OCI-M2 (cell line): Measurements from ENCODE around the gene CPS1.

Source experiments
- DNase-seq: peaks from one replicate; lab custom pipeline; 2025; ENCODE audit not compliant: unreplicated experiment; lab: John Stamatoyannopoulos, UW

Gene CPS1

DNA sequence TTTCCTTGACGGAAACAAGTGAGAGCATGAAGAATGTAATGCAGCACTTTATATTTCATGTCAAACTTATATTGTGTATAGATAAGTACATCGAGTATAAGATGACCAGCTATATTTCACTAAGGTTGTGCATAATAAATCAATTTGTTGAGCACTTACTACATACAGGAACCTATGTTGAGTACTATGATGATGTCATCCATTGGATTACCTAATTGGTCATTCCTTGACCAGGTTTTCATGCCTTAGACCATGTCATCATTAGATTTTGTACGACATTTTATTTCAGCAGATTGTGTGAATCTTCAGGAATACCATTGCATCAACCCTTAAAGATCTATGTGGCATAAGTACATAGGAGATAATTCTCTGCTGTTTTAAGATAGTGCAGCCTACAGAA, 119.7 kb downstream of the CPS1 start:
- no peak for DNase-seq

DNA sequence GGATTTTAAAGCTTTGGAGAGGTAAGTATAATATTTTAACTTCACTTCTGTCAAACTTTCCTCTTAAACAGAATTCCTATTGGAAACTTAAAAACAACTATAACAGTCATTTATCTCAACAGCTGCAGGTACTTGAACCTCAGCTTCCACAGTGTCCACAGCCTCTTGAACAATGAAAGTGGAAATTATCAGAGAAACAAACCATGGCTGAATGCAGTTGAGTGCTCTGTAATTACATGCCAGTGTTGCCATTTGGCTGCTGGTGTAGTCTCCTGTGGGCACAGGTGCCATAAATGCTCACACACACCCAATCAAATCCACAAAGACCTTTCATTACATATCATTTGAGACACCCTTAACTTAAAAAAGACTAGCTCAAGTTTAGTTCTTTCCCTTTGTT, 125.1 kb downstream of the CPS1 start:
- DNase-seq, result no peak

DNA sequence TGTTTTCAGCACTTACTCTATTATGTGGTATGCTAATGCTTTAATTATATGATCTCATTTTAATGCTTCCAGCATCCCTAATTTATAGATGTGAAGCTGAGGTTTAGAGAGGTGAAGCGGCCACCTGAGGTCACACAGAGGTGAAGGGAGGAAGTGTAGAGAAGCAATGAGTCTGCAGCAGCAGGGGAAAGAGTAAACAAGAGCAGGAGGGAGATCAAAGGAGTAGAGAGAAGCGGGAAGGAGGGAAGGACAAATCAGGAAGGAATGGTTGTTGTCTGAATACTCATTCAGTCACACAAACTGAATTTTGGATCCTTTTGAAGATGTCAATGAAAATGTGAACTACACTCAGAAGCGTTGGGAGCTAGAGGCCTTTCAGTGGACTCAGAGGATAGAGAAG, 130.0 kb downstream of the CPS1 start:
- no peak for DNase-seq

DNA sequence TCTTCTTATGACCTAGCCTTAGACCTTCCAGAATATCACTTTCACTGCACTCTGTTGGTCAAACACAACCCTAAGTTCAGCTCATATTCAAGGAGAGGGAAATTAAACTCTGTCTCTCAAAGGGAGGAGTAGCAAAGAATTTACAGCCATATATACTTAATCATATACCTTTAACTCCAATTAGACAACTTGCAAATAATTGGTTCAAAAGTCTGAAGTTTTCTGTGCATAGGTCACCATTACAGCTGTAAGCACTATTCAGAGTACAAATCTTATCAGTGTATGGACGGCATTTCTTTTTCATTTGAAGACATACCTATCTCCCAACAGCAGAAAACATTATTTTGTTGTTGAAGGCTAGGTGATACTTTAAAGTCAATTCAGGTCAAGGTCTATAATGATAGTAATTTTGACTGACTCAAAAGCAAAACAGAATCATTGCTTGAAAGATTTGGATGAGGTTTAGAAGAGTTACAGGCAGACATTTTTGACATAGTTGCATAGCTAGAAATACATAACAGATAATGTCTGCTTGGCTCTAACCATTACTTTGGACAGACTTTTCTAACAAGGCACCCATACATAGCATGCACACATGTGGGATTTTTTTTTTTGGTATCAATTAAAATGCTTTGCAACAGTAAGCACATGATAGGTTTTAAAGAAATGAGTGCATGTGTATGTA, 131.5 kb downstream of the CPS1 start:
- DNase-seq, result no peak

DNA sequence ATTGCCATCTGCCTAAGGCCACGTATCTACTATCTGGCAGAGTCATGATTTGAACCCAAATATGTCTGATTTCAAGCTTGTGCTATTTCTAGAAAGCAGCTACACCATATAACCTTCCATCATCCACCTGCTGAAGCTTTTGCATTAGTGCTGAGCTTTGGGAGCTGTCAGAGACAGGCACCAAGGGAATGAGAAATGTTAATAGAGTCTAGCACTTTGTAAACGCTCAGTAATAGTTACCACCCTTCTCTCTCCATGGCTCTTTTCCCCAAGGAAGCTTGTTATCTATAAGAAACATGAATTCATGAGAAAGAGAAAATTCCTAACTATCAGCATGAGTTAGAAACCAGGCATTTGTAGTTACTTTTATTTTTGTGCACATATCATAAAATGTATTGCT, 151.5 kb downstream of the CPS1 start:
- no peak for DNase-seq

DNA sequence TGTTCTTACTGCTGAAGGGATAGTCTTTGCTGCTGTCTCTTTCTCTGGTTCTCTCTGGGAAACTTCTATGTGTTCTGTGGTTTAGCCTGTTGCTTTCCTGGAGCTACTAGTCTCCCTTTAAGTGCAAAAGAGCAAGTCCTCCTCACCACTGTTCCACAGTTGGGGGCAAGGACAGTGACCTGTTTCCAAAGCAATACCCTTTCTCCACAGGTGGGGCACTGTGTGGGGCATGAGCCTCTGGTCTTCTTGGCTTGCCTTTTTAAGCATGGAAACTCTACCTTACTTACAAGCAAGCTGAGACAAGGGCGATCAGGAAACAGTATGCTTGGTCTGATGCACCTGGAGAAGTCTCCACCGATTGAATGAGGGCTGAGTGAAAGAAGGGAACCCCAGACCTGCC, 156.7 kb downstream of the CPS1 start:
- DNase-seq, result no peak

DNA sequence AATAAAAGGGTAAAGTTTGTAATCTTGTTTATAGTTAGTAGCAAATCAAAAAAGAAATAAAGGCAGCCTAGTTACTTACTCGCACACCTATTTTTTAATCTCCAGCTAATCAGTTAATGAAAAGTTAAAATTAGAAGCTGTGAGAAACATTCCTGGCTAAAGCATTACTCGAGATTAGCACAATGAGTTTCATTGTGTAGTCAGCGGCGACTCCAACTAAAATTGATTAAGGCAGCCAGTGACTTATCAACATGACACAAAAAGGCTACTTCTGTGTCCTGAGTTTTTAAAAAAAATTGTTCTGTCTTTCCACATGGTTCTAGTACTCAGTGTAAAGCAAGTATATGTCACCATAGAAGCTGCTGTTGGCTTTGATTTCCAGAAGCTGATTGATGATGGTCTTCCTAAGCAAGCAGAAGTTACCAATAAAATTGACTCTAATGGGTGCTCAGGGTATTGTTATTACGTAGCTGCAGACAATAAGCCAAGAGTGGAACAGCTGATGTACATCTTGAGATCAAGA, 159.2 kb downstream of the CPS1 start:
- no peak for DNase-seq

DNA sequence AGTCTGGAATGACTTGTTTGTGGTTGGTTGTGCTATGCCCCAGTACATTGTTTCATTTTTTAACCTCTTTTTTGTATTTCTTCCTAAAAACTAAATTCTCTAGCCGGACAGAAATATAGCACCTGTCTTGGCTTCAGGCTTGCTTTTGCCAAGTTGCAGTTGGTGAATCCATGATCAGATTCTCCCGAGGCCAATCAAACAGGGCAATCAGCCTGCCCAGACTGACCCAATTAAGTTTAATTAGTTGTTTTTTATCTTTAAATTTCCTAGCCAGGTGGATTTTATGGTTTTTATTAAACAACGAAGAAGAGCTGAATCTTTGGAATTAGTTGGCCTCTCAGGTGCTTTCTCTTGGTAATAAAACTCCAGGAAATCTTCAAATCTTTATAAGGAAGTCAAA, 162.1 kb downstream of the CPS1 start:
- no peak for DNase-seq

DNA sequence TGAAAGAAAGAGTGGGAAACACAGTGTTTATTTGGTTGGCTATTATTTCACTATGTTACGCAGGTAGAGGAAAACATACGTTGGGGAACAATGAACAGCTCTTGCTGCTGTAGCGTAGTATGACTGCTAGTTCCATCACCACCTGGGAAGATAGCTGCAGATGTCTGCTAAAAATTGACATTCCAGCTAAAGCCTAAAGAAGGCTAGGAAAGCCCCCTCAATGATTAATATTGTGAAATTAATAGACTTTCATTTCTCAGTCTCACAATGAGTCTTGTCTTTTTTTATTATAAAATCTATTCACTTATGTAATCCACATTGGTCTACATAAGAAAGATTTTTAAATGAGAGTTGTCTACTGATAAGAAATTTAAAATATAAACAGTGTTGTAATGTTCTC, 165.7 kb downstream of the CPS1 start:
- DNase-seq, result no peak

DNA sequence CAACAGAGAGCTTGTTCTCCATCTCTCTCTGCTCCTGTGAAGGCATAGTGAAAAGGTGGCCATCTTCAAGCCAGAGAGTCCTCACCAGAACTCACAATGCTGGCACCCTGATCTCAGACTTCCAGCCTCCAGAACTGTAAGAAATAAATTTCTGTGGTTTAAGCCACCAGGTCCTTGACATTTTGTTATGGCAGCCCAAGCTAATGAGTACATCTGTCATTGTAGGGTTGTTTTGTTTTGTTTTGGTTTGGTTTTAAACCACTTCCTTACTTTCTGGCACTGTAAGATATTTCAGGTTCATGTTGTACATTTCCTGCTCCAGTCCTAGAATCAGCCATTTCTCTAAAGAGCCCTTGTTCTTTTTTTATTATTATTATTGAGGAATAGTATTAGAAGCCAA, 171.2 kb downstream of the CPS1 start:
- no peak for DNase-seq
